HT1080 (cell line): ENCODE results near the gene NBPF1. TPM values are rescaled to one million over a fixed set of nuclear protein-coding genes. Genes with fewer than 3 reads are reported as not detected.
"Not testable (repeated sequence)": the region's sequence is repeated elsewhere in the genome, so short reads cannot be mapped to it uniquely, and the experiment has no call there.

Experiments used
- DNase-seq: peaks from one replicate; pipeline ENCODE4 v3.0.0-alpha.2; 2015; ENCODE audit warnings: low read depth
- total RNA-seq: library from RNA; depleted of rRNA; stranded (reverse); fragments of >200 nt; shearing (Covaris generic); gene quantifications from 2 replicates; pipeline ENCODE4 v1.2.3, GENCODE V29; 2014

Gene NBPF1
- total RNA-seq, 1 experiment from 2014 or later: 15.8 TPM

DNA sequence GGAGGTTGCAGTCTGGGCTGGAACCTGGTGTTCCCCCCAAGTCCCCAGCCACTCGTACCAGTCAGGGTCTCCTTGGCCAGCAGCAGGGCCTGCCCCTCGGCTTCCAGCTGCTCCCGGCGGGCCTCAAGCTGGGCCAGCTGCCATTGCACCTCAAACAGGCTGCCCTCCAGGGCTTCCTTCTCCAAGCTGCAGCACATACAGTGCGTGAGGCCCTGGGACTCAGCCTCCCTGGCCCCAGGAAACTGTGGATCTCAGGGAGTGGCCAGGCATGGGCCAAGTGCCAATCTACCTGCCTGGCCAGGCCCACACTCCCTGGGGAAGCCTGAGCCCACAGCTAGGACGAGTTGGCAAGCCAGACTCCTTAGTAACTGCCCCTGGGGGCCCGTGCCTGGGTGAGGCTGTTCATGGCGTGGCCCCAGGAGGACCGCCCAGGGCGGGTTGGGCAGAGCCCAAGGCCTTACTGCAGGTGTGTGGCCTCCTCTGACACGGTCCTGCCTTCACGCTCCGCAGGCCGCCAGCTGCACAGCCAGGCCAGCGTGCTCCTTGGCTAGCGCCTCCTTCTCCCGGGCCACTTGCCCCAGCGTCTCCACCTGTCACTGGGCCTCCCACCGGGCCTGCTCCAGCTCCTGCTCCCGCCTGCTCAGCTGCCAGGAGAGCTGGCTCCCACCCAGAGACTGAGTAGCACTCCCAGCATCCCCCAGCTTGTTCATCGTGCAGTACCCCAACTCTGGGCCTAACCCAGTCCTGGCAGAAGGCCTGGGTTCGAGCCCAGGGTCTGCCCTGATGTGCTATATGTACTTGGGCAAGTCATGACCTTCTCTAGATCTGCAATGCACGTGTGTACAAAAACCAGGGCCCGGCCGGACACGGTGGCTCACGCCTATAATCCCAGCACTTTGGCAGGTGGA lies 10.7 kb upstream of the NBPF1 start:
- not testable (repeated sequence) for DNase-seq

DNA sequence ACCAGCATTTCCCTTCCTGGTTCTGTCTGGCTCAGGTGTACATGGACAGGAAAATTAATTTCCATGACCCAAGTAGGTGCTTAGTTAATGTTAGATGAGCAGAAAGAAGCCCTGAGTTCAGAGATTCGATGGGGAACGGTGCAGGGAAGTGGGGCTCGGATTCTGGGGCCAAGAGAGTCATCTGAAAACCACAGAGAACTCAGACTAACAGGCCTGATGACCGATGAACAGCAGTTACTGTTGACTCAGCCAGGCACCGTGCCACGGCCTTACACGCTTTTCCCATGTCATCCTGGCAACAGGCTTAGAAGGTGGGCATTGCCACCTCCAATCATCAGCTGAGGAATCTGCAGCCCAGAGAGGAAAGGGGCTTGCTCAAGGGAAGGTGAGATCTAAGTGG lies 10.0 kb upstream of the NBPF1 start:
- DNase-seq: peak; percentile 83

DNA sequence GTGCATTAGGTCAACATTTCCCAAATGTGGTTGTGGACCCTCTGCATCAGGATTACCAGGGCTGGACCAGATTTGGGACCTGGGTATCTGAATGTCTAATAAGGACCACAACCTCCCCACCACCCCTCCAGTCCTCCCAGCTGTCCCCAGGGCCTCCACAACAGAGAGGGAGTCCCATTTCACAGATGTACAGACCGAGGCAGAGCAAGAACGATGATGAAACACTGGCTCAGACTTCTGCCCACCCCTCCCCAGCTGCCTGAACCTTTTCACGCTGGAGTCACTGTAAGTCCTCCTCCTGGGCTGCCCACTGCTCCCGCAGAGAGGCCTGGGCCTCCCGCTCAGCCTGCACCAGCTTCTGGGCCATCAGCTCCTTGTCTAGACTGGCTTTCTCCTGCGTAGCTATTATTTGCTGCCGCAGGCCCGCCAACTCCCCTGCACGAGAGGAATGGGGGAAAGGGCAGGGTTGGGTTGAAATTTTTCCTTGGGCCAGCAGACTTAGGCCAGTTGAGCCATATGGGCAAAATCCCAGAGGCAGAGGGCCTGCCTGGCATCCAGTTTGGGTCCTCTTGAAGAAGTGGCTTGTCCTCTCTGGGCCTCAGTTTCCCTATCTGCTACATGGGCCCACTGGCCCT lies 8.4 kb upstream of the NBPF1 start:
- DNase-seq: not testable (repeated sequence)

DNA sequence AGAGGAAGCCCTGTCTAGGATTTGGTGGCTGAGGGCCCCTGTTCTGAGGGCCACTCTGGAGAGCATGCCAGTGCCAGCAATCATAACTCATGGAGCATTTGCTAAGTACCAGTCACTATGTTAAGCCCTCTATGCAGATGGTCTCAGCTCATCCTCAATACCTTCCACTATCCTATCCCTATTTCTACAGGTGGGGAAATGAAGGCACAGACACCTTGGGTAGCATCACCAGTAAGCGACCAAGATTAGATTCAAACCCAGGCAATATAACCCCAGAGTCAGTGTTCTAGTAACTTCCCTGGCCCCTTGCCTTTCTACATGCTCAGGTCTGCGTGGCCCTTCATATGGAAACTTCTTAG lies 7.9 kb upstream of the NBPF1 start:
- DNase-seq: no peak

DNA sequence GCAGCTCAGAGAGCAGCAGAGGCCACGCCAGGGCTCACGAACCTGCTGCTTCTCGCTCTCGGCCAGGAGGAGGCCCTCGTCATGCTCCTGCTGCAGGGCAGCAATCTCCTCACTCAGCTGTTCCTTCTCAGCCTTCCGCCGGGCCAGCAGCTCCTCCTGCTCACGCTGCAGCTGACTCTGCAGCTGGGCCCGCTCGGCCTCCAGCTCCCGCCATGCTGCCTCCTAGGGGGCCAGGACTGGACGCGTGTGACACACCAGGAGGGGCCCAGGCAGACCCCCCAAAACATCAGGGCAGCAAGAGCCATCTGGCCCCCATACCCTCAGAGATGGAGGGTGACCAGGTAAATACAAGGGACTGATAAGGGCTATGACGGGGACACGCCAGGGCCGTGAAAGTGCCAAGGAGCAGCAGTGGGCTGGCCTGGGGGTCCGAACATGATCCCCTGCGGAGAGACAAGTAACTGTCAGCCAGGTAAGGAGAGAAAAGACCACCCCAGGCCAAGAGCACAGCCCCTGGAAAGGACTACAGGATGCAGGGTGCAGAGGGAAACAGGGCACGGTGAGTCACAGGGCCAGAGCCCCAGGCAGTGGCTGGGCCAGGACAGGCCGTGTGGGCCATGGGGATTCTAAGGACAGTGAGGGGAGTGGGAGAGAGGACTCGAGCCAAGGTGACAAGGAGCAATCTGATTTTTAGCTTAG lies 6.6 kb upstream of the NBPF1 start:
- not testable (repeated sequence) for DNase-seq

DNA sequence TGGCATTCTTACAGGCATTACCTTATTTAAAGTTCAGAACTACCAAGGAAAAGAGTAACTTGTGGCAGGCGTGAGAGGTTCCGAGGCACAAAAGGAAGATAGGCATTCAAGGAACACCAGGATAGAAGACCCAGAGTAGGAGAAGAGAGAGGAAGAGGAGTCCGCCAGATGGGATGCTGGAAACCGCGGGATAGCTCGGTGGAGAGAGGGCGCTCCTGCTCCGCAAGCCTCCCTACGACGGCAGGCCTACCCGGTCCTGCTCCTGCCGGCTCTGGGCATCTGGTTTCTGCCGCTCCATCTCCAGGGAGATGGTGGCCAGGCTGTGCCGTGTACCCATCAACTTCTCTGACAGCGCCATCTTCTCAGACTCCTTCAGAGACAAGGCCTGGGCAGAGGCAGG lies 5.4 kb upstream of the NBPF1 start:
- DNase-seq: no peak

DNA sequence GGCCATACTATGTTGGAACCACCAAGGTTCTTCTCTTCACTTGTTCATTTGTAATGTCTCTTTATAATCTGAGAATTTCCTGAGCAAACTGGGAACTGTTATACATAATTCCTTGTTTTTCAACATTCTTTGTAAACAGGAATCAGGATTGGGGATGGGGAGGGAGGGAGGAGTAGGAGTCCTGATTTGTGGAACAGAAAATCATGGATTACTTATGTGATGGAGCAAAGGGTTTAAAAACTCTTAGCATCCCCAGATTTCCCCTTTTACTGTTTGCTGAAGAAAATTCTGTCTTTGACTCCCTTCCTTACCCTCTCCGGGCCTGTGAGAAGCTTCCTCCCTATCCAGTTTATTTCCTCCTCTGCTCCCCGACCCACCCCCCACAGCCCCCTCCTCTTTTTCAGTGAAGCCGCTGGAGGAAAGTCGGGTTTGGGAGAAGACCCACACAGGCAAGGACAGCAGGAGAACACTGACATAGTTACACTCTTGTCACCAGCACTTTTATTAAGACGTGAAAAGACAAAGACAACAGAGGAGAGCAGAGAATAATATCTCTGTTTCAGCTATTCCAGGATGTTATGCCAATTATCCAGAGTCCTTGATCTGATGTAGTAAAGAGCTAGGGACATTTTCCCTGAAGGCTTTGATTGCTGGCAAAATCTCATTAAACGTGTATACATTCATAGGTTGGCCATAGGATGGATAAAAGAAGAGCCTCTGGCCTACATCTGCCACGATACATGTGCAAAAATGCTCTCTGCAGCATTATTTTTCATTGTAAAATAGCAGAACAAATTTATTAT lies 4.6 kb upstream of the NBPF1 start:
- no peak for DNase-seq

DNA sequence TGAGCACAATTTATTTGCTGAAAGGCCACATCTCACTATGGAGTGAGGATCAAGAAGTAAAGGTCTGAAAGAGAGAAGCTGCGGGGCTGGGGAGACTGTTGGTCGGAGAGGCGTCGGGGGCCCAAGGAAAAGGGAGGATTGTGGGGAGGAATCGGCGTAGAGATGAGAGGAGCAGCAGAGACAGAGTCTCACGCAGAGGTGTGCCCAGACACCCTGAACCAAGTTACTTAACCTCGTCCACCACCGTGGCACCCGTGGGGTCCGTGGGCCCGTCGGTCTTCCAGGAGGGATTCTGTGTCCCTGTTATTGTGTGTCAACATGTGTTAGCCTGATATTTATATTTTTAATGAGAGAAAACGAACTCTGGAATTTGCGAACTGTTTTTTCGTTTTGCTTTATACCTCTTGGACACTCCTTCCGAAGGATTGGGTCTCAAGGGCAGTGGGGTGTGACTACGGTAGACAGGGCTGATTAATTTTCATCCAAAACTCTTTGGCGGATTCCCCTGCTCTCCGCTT lies 3.8 kb upstream of the NBPF1 start:
- DNase-seq: no peak

DNA sequence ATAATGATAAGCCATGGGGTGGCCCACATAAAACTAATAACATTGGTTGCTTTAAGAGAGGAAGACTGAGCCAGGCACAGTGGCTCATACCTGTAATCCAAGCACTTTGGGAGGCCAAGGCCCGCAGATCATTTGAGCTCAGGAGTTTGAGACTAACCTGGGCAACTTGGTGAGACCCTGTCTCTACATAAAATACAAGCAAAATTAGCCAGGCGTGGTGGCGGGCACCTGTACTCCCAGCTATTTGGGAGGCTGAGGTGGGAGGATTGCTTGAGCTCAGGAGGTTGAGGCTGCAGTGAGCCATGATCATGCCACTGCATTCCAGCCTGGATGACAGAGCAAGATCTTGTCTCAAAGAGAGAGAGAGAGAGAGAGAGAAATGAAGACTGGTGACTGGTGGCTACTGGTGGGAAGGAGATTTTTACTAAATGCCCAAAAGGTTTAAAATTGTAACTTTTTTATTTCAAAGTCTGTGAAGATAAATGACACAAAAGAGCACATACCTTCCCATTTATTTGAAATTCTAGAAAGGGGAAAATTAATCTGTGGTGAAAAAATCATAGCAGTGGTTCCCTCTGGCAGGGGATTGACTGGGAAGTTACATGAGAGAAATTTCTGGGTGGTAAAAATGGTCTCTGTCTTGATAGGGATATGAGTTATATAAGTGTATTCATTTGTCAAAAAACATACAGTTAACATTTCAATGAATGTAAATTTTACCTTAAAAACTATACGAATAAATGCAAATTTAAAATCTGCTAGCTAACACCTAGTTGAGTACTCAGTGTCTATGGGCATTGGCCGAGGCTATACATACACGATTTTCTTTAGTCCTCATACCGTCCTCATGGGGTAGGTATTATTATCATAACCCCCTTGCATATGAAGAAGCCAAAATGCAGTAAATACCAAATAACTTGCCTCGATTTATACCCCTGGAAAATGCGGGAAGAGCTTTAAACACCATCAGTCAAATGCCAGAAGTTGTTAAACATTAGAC lies 2.2 kb upstream of the NBPF1 start:
- DNase-seq: no peak

DNA sequence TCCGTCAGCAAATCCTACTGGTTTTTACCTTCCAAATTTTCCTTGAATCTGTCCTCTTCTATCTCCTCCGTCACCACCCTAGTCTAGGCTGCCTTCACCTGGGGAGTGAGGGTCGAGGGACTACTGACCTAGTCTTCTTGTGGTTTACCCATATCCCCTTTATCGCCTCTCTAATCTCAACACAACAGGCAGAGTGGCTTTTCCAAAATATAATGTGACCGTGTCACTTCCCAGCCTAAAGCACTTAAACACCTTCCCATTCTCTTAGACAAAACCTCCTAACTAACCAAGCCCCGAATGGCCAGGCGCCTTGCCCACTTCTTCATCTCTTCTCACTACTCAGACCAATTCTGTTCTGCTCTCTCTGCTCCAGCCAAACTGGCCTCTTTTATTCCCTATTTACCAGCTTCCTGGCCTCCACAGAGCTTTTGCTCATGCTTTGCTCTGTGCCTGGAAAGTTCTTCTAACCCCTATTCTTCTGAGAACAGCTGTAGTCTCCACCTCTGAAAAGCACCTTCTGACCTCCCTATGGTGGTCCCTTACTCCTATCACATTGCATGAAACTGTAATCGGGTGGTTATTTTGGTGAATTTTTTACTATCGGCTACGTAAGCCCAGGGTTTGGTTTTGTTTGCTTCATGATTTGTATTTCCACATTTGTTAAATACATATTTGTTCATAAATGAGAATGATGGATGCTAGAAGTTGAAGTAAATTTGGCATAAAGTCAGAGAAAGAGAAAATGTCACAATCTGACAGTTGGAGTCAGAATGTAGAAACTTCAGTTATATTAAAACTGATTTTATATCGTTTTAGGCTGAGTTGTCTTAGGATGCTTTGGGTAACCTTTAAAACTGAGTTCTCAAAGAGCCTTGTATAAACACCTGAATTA lies 1.2 kb upstream of the NBPF1 start:
- DNase-seq: no peak

DNA sequence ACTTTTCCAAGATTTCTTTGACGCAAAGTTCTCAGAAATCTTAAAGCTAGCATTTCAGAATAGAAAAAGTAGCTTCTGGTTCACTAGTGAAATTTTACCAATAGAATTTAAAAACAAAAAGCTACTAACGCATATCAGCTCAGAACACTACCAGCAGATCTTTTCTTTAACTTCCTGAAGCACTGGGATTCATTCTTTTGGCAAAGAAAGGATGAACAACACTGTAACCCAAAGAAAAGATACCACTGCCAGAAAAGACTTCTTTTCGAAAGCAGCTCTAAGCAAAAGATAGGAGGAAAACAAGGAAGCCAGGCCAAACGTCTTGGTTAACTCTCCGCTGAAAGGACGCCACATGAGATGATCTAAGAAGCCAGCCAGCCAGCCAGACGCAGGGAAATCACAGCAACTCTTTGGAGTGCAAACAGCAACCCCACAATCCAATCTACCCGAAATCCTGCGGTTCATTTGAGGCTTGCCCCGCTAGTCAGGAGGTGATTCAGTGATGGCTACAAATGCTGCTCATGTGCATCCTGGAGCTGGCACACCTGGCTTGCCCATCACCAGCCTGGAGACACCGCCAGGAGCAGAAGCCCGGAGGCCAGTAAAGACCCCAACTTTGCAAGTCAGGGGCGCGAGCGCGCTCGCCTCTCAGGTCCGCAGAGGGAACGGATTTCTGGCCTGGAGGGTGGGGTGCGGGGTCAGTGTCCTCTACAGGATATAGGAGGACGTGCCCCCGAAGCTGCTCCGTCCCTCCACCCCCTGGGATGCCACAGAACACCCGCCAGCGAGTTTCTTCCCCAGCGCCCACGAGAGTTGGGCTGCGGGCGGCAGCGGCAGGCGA lies 812 bp downstream of the NBPF1 start:
- peak; percentile 80 for DNase-seq

DNA sequence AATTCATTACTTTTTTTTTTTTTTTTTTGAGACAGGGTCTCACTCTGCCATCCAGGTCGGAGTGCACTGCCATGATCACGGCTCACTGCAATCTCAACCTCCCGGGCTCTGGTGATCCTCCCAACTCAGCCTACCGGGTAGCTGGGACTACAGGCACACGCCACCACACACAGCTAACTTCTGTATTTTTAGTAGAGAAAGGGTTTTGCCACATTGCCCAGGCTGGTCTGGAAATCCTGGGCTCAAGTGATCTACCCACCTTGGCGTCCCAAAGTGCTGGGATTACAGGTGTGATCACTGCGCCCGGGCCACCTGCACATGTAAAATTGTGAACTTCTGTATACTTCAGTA lies 1.4 kb downstream of the NBPF1 start:
- not testable (repeated sequence) for DNase-seq

DNA sequence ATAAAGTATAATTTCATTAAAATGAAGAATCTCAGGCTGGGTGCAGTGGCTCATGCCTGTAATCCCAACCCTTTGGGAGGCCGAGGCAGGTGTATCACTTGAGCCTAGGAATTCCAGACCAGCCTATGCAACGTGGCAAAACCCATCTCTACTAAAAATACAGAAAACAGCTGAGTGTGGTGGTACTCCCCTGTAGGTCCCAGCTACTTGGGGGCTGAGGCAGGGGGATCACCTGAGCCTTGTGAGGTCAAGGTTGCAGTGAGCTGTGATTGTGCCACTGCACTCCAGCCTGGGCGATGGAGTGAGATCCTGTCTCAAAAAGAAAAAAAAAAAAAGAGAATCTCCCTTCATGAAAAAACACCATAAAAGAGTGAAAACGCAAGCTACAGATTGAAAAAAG lies 2.2 kb downstream of the NBPF1 start:
- DNase-seq: not testable (repeated sequence)

DNA sequence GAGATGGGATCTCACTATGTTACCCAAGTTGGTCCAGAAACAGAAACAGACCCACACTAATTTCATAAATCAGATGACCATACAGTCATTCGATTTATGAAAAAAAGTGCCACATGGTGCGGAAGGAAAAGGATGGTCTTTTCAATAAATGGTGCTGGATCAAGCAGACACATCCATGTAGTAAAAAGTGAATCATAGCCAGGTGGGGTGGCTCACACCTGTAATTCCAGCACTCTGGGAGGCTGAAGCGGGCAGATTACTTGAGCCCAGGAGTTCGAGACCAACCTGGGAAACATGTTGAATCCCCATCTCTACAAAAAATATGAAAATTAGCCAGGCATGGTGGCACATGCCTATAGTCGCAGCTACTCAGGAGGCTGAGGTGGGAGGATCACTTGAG lies 2.8 kb downstream of the NBPF1 start:
- not testable (repeated sequence) for DNase-seq

DNA sequence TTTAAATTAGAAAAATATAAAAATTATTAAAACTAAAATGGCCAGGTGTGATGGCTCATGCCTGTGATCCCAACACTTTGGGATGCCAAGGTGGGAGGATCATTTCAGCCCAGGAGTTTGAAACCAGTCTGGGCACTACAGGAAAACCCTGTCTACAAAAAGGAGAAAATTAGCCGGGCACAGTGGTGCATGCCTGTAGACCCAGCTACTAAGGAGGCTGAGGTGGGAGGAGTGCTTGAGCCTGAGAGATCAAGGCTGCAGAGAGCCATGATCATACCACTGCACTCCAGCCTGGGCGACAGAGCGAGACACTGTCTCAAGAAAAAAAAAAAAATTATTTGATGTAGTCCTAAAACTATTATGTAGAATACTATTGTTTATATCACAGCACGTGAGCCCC lies 3.6 kb downstream of the NBPF1 start:
- DNase-seq: not testable (repeated sequence)

DNA sequence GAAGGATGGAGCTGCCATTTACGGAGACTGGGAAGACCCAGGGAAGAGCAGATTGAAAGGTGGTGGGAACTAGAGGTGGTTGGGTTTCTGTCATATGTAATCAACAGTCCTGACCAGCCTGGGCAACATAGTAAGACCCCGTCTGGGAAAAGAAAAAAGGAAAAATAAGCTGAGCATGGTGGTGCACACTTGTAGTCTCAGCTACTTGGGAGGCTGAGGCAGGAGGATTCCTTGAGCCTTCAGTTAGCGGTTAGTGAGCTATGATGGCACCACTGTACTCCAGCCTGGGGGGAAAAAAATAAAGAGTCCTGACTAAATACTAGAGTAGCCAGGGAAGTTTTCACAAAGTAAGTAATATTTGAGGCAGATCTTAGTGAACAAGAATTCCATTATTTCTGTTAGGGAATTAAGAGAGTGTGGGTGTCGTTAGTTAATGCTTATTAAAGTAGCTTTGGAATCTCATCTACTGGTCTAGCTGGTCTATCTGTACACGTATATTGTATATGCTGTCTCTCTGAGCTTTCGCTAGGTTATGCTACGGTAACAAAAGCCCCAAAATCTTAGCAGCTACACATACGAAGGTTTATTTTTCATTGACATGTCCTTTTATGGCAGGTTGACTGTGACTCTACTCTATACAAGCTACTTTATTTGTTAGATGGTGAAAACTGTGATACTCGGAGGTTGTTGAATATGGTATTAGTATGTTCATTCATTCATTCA lies 4.4 kb downstream of the NBPF1 start:
- DNase-seq: no peak
